GM20431 (cell line): Measurements from ENCODE around the gene SUMF2.
"Not testable (repeated sequence)": the region's sequence is repeated elsewhere in the genome, so short reads cannot be mapped to it uniquely, and the experiment has no call there.

ENCODE experiments used
- in situ Hi-C: fragments of 300-500 bp; cut with MseI, MboI; formaldehyde crosslinking; loops from one replicate; pipeline ENCODE4 v1.15.0; 2020; ENCODE audit warnings: low sequenced_read_pairs; ENCODE audit not compliant: unreplicated experiment

SUMF2 gene

GRCh38 chr7:56053993-56054392, 10.1 kb upstream of the SUMF2 start:
- in situ Hi-C loops: no loop called here

- in situ Hi-C loops: no loop called here
Observed at GRCh38 chr7:56062382-56062781, 1.7 kb upstream of the SUMF2 start.

DNA sequence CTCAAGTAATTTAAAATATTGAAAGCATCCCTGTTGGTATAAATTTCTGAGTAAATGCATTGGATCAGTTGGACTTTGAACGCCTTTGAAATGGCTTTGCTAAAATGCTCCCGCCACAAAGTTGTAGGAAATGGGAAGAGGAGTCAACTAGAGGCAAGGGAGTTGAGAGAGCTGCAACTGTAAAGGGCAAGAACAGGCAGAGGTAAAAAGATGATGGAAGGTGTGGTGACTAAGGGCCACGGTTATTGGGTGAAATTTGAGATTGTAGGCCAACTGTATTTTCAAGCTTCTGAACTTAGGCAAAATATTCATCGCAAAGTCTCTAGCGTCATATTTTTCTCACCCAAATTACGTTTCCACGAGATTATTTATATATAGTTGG, 595 bp upstream of the SUMF2 start:
- in situ Hi-C loops: no loop called here

GRCh38 chr7:56066376-56066775, 2.3 kb downstream of the SUMF2 start:
- in situ Hi-C loops: not testable (repeated sequence)

DNA sequence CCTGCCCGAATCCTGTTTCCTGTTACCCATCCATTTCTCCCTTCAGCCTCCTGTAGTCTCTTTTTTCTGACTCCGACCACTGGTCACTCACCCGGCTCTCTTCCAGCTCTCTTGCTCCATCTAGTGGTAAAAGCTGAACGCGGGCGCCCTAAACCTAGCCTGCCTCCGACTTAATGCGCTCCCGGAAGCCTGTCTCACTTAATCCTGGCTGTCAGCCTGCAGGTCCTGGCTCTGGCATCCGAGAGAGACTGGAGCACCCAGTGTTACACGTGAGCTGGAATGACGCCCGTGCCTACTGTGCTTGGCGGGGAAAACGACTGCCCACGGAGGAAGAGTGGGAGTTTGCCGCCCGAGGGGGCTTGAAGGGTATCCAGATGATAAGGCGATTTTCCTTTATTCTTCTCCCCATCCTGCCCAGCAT, 10.3 kb downstream of the SUMF2 start:
- in situ Hi-C loops: loop anchor here (10.0 kb wide), 2 partner anchors 70 to 430 kb away; no protein-coding TSS in a partner anchor

GRCh38 chr7:56077681-56078080, 13.6 kb downstream of the SUMF2 start:
- in situ Hi-C loops: loop anchor here (10.0 kb wide), 2 partner anchors 73 to 433 kb away; no protein-coding TSS in a partner anchor

GRCh38 chr7:56078196-56078595, 14.1 kb downstream of the SUMF2 start:
- in situ Hi-C loops: loop anchor here (10.0 kb wide), 2 partner anchors 73 to 433 kb away; no protein-coding TSS in a partner anchor

- in situ Hi-C loops: loop anchor here (10.0 kb wide), 2 partner anchors 75 to 435 kb away; no protein-coding TSS in a partner anchor
Observed at GRCh38 chr7:56079450-56080185, 15.5 kb downstream of the SUMF2 start.

GRCh38 chr7:56080726-56081435, 16.8 kb downstream of the SUMF2 start:
- in situ Hi-C loops: not testable (repeated sequence)

- in situ Hi-C loops: no loop called here
Observed at GRCh38 chr7:56081626-56082340, 17.7 kb downstream of the SUMF2 start.

- in situ Hi-C loops: no loop called here
Observed at GRCh38 chr7:56083150-56083785, 19.2 kb downstream of the SUMF2 start.

DNA sequence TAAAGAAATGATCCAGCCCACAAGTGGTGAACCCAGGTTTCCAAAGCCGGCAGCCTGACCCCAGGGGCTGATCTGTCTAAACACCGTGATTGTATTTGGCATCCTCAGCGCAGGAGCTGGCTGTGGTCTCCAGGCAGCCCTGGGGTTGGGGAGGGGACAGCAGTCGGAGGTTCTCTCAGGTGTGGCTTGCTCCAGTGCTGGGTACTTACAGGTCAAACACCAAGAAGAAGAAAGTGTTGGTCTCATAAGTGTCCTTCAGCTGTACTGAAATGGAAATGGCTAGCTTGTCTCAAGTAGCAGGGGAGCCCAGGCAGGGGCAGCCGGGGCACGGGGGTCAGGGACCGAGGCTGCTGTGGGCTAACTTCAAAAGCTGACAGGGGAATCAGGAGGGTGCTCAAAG, 22.7 kb downstream of the SUMF2 start:
- in situ Hi-C loops: no loop called here

DNA sequence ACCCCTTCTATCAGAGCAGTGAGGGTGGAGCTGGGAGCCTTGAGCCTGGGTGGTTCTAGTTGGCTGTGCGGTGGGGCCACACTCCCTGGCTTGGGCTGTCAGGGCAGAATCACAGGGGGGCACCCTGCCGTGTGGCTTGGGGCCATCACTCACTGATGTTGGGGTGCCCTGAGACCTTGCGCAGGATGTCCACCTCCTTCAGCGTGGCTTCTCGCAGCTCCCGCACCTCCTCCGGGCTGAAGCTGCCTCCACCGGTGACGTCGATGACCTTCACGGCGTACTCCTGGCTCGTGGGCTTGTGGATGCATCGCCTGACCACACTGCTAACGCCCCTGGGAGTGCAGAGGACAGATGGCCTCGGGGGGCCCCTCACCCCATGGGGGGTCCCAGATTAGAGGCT, 23.4 kb downstream of the SUMF2 start:
- in situ Hi-C loops: no loop called here

DNA sequence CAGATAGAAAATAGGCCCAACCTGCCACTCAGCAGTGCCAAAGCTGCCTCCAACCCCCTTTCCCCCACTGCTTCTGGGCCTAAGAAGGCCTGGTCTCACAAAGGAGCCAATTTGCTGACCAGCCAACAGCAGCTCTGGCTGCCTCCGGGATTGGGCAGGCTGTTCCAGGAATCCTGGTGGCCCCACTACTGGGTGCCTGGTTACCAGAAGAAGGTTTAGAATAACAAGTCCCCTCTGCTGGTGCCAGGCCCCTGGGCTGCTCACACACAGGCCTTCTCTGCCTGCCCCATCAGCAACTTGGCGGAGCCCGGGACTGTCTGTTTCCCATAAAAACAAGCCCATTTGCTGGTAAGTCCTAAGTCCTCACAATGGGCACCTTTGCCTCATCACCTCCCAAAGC, 27.5 kb downstream of the SUMF2 start:
- in situ Hi-C loops: no loop called here

GRCh38 chr7:56092388-56092787, 28.3 kb downstream of the SUMF2 start:
- in situ Hi-C loops: not testable (repeated sequence)

GRCh38 chr7:56092789-56093531, 28.9 kb downstream of the SUMF2 start, which contains the start of gene PHKG1:
Gene PHKG1, minus strand, starts transcription at chr7:56092952. Its CDS starts 4,011 bp downstream, at chr7:56088941.
- in situ Hi-C loops: no loop called here

DNA sequence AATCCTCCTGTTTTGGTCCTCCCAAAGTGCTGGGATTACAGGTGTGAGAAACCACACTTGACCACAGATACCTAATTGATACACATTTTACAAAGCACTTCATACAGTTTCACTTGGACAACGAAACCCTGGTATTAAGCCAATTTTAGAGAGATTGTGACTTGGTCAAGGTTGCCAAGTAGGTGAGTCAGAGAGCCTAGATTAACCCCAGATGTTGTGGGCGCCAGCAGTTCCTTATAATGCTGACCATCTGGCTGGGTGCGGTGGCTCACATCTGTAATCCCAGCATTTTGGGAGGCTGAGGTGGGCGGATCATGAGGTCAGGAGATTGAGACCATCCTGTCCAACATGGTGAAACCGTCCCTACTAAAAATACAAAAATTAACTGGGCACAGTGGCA, 33.6 kb downstream of the SUMF2 start:
- in situ Hi-C loops: no loop called here

GRCh38 chr7:56098187-56099008, 34.3 kb downstream of the SUMF2 start:
- in situ Hi-C loops: not testable (repeated sequence)

DNA sequence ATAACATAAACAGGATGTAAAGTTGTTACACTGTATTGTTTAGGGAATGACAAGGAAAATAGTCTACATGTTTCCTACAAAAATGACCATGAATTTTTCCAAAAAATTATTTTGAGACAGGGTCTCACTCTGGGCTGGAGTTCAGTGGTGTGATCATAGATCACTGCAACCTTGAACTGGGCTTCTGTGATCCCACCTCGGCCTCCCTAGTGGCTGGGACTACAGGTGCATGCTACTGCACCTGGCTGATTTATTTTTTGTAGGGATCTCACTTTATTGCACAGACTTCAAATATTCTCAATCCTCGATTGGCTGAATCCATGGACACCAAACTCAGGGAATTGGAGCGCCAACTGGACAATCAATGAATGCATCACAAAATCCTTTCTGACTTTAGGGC, 35.6 kb downstream of the SUMF2 start:
- in situ Hi-C loops: no loop called here
